GM21360 (cell line): Measurements from ENCODE around the gene SASH1.
A peak's percentile ranks its signal among the peaks of the same experiment; 100 is the strongest.

Experiments
- ATAC-seq: cut with Tn5 transposase; IDR thresholded peaks from one replicate; pipeline ENCODE4 v1.9.1; 2021; ENCODE audit warnings: mild to moderate bottlenecking, moderate library complexity; ENCODE audit not compliant: unreplicated experiment

The SASH1 gene

DNA sequence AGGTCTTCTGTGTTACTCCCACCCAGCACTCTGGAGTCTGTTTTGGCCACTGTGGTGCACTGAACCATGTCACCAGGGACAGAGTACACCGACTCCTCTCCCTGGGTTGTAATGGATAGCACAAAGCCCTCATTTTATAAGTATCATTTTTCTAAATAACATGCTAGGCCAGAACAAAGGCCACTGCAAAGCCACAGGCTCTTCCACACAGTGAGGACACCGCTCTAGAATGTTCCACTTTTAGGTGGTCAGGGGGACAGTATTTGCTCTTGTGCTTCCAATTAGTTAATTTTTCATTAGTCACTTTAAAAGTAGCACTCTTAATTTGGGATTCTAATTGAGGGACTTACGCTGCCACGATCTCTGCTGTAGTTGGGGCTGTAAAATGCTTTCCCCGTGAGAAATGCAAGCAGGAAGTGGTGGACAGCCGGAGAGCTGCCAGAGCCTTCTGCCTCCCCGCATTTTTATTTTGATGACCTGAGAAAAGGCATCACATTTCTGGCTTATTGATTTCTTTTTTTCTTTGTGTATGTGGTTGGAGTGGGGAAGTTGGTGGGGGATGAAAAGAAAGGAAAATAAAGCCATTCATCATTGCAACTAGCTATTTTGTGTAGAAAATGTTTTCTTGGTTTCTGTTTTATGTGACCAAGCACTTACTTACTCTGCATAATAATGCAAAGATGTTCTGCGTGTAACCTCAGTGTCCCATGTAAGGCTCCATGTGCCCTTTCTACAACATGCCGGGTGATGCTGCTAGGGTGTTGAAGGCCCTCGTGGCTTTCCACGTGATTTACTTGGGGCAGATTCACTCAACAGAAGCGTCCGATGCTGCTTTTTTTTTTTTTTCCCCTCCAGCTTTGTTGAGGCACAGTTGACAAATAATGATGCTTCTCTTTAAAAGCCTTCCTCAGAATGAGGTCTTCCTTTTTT lies 195.9 kb downstream of the SASH1 start:
- no peak for ATAC-seq

DNA sequence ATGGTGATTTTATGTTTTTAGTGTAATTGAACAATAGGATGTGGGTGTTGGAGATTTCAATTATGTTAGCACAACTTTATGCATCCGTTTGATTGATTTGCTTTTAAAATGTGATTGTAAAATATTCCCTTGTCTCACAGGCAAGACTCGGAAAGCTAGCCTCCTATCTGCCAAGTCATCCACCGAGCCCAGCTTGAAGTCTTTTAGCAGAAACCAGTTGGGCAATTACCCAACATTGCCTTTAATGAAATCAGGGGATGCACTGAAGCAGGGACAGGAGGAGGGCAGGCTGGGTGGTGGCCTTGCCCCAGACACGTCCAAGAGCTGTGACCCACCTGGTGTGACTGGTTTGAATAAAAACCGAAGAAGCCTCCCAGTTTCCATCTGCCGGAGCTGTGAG lies 200.9 kb downstream of the SASH1 start:
- ATAC-seq, result no peak

DNA sequence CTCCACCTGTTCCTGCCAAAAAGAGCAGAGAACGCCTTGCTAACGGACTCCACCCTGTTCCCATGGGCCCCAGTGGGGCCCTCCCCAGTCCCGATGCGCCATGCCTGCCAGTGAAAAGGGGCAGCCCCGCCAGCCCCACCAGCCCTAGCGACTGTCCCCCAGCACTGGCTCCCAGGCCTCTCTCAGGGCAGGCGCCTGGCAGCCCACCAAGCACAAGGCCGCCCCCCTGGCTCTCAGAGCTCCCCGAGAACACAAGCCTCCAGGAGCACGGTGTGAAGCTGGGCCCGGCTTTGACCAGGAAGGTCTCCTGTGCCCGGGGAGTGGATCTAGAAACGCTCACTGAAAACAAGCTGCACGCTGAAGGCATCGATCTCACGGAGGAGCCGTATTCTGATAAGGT lies 201.8 kb downstream of the SASH1 start:
- ATAC-seq, result no peak

DNA sequence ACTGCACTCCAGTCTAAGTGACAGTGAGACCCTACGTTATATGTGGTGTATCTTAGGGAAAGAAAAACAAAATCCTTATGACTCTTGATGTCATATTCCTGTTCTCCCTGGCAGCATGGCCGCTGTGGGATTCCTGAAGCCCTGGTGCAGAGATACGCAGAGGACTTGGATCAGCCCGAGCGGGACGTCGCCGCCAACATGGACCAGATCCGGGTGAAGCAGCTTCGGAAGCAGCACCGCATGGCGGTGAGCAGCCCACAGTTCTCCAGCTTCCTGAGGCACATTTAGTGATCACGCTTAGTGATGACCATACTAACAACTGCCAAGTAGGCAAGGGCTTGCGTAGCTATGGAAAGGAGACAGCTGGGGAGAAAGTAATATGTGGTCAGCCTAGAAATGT lies 203.3 kb downstream of the SASH1 start:
- no peak for ATAC-seq

DNA sequence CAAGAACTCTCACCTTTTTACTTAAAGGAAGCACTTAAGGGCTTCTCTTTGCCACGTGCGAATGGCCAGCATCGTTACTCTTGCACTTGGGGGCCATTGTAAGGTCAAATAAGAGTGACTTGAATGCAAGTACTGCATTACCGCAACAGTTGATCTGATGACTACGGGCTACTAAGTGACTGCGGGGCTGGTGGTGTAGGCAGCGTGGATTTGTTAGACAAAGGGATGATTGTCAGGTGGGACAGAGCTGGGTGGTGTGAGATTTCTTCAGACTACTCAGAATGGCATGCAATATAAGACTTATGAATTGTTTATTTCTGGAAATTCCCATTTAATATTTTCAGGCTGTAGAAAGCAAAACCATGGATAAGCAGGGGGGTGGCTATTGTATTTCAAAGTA lies 204.5 kb downstream of the SASH1 start:
- ATAC-seq, result no peak

GRCh38 chr6:148548065-148548748 lies 205.6 kb downstream of the SASH1 start:
- ATAC-seq, result no peak

DNA sequence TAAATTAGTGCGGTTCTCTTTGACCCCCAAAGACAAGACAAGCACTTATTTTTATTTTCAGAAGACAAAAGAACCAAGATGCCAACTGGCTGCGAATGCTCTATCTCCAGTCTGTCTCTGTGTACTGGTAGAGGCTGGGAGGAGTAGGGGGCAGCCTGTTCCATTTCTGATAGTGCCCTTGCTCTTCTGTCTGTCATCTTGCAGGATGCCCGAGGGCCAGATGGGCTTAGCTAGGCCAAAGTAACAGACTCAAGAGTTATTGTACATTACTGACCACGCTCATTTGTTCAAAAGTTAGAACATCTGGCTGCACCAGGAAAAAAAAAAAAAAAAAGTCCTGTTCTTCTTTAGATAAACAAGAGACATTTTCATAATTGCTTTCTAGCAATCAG lies 206.1 kb downstream of the SASH1 start:
- no peak for ATAC-seq

DNA sequence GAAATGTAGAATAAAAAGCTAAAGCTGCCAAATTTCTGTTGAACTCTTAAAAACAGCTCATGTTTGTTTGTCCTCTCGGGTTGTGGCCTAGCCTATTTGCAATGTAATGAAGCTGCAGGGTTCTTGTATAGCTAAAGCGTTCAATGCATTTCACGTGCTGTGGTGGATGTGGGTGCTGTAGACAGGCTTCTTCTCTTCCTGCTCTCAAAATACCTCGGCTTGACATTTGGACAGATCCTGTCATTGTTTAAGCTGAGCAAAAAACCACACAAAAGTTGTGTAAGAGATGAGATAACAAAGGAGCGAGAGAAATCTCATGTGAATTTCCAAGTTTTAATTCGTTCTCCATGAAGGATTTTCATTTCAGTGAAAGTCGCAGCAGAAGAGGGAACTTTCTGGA lies 207.9 kb downstream of the SASH1 start:
- ATAC-seq, result no peak

- ATAC-seq, result no peak
Observed at GRCh38 chr6:148551226-148551625, 208.6 kb downstream of the SASH1 start.

DNA sequence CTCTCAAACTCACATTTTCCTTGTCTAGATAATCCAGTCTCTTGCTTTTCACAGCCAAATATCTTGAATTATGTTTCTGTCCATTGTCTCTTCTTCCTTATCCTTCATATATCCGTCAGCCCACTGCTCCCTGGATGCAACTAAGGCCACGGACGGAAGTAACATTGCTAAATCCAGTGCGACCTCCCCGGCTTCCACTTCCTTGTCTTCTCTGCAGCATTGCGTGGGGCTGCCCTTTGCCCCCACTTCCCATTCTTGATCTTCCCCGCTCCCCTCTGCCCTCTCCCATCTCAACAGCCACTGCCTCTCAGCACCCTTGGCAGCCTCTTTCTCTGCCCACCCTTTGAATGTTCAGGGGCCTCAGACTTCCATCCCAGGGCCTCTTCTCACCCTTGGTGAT lies 213.8 kb downstream of the SASH1 start:
- ATAC-seq, result no peak

DNA sequence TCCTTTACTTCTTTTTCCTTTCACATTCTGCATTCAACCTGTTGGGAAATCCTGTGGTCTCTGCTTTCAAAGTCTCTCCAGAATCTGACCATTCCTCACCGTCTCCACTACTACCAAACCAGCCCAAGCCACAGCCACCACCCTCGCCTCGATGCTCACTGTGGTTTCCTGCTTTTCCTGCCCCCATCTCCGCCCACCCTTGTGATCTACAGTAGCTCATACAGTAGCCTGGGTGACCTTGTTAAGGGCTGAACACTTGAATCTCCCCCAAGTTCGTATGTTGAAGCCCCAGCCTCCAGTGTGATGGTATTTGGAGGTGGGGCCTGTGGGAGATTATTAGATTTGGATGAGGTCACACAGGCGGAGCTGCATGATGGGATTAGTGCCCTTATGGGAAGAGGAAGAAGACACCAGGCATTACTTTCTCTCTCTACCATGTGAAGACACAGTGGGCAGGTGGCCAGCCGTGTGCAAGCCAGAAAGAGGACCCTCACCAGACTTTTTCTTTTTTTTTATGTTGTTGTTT lies 215.2 kb downstream of the SASH1 start:
- ATAC-seq, result peak; percentile 46

DNA sequence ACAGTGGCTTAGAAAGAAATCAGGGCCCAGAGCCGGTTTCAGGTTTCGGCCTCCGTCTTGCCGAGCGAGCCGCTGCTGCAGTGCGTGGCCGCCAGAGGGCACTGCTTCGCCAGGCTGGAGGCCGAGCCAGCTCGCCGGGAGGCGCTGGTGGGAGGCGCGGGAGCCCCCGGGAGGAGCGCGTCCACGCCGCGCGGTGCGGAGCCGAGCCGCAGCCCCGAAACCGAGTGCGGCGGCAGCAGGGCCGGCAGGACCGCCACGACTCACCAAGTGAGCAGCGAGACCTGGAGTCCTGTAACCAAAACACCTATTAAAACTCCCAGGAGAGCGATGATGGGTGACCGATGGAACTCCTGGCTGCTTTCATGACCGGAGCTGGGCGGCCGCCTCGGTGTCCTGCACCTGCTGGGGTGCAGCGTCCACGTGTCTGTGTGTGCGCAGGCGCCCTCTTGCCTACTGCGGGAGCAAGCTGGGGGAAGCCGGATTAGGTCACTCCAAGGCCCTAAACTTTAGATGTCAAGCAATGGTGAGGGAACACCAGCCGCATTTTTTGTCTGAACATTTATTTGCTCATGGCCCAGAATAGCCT lies 217.3 kb downstream of the SASH1 start:
- peak; percentile 66 for ATAC-seq

- ATAC-seq, result no peak
Observed at GRCh38 chr6:148561629-148562028, 219.0 kb downstream of the SASH1 start.

- no peak for ATAC-seq
Observed at GRCh38 chr6:148563066-148563465, 220.4 kb downstream of the SASH1 start.

- no peak for ATAC-seq
Observed at GRCh38 chr6:148564494-148565035, 221.9 kb downstream of the SASH1 start.

DNA sequence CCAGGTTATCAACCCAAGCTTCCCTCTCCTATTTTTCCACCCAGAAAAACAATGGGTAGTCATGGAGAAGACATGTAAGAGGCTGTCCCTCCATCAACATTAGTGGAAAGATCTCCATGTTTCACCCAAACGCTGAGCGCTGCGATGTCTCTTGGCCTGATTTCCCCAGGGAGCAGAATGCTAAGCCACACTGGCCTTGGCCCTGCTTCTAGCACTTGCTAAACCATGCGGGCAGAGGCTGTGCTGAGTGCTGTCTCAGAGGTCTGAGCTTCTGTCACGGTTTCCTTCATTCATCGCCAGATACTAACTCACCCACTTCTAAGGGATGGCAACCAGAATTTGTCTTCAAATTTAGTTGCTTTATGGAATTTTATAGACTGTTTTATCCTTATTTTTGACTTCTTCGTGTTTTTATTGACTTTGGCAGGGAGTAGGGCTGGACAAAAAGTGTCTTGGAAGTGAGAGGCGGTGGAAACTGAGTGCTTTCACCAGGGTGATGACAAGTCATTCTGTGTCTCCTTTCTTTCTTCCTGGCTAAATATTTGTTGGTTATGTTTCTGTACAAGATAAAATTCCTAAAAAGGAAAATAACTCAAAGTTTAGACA lies 222.8 kb downstream of the SASH1 start:
- no peak for ATAC-seq

- ATAC-seq, result no peak
Observed at GRCh38 chr6:148565930-148566663, 223.5 kb downstream of the SASH1 start.

DNA sequence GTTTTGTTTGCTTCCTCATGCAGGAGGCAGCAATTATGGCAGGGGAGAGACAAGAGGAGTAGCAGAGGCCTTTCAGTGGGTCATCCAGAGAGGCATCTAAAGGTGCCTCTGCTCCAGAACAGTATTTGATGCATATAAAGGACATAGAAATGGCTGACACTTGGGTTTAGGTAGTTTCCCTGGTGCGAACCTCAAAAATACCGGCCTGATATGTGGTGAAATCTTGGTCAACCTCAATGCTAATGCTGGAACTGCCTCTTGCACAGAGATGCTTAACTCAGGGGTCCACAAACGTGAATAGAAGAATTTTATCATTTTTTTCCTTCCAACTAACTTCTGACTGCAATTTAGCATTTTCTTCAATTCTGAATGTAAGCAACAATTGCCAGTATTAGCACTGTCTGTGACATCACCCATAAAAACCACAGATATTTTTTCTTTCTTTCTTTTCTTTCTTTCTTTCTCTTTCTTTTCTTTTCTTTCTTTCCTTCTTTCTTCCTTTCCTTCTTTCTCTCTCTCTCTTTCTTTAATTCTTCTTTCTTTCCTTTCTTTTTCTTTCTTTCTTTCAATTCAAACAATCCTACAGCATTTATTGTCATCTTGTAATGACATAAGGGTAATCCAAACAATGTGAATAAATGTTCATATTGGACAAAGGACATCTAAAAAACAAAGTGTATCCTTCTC lies 224.2 kb downstream of the SASH1 start:
- ATAC-seq, result no peak

DNA sequence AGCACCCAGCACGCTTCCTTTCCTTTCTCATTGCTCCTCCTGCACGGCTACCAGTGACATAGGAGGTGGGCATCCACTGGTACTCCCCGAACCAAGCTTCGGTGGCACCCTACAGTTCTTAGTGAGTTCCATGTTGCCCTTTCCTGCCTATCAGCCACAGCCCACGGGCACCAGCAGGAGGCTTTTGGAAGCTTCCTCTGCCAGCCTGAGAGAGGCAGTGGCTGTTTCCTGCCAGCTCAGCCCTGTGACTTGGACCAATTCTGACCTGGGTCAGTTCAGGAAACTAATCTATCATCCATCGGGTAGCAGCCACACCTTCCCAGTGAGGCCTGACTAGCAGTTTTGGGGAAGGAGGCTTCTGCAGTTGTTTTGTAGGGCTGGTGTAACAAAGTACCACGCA lies 227.8 kb downstream of the SASH1 start:
- ATAC-seq, result no peak
